K562 (cell line): ENCODE results near the gene NMT2. TPM values are rescaled to one million over a fixed set of nuclear protein-coding genes. Genes with fewer than 3 reads are reported as not detected.

ENCODE experiments used
- ARID1B ChIP-seq: fragments of 450-650 bp; IDR thresholded peaks from 2 replicates; pipeline ENCODE4 v1.6.1; 2016; ENCODE audit warnings: antibody characterized with exemption, mild to moderate bottlenecking, inconsistent platforms
- CSDE1 ChIP-seq, 2 experiments: fragments of 450-650 bp; IDR thresholded peaks; 2 replicates each; pipeline ENCODE4 v1.6.1; 2016; ENCODE audit warnings: mild to moderate bottlenecking in 1 of 2
- EHMT2 ChIP-seq: fragments of 450-650 bp; IDR thresholded peaks from 2 replicates; pipeline ENCODE4 v1.6.1; 2018; ENCODE audit warnings: antibody characterized with exemption
- ELF1 ChIP-seq: fragments of 200-800 bp; sonication (Bioruptor generic); IDR thresholded peaks from 2 replicates; pipeline ENCODE4 v1.6.1; 2016; ENCODE audit warnings: missing genetic modification characterization, missing compliant biosample characterization
- HBP1 ChIP-seq: fragments of 450-650 bp; formaldehyde crosslinking; IDR thresholded peaks from 2 replicates; pipeline ENCODE4 v1.4.0; 2022; ENCODE audit warnings: missing genetic modification characterization
- HCFC1 ChIP-seq: IDR thresholded peaks from 2 replicates; pipeline ENCODE4 v1.6.1; 2012; ENCODE audit warnings: low read depth, low read length, improper control_type of control experiment
- MEIS2 ChIP-seq: fragments of 450-650 bp; IDR thresholded peaks from 2 replicates; pipeline ENCODE4 v1.6.1; 2014; ENCODE audit warnings: mild to moderate bottlenecking; ENCODE audit not compliant: partially characterized antibody
- NKRF ChIP-seq: fragments of 450-650 bp; IDR thresholded peaks from 2 replicates; pipeline ENCODE4 v1.6.1; 2016; ENCODE audit warnings: borderline replicate concordance
- POLR3G ChIP-seq: IDR thresholded peaks from 2 replicates; pipeline ENCODE4 v1.6.1; 2011; ENCODE audit not compliant: insufficient read length, insufficient replicate concordance; ENCODE audit errors: extremely low read depth
- XRCC3 ChIP-seq: fragments of 450-650 bp; IDR thresholded peaks from 2 replicates; pipeline ENCODE4 v1.6.1; 2017; ENCODE audit warnings: mild to moderate bottlenecking, moderate library complexity
- ZC3H11A ChIP-seq: IDR thresholded peaks from 2 replicates; pipeline ENCODE4 v1.6.1; 2012; ENCODE audit warnings: low read depth, low read length, improper control_type of control experiment
- ZNF282 ChIP-seq: sonication (generic); formaldehyde crosslinking; IDR thresholded peaks from 2 replicates; pipeline ENCODE4 v1.8.1; 2023; ENCODE audit warnings: missing genetic modification reagents
- ZNF639 ChIP-seq, 2 experiments: fragments of 200-800 bp in 1 of 2; sonication (Bioruptor generic) in 1 of 2; sonication (generic) in 1 of 2; formaldehyde crosslinking in 1 of 2; IDR thresholded peaks in 1 of 2; conservative IDR thresholded peaks in 1 of 2; 2 replicates each; pipeline versions ENCODE4 v1.5.0 to v1.6.1; 2016 to 2020; ENCODE audit warnings: missing compliant biosample characterization in 1 of 2, missing genetic modification characterization in 1 of 2, missing genetic modification reagents in 1 of 2
- polyA plus RNA-seq, 8 experiments: library from polyadenylated mRNA; depleted of rRNA in 4 of 8; stranded (reverse) in 5 of 8; unstranded in 3 of 8; fragments of >200 nt; fragmentation: Nextera tagmentation in 2 of 8; fragmentation: Illumina TruSeq in 1 of 8; extraction: Ambion mirVana in 2 of 8; extraction: Trizol in 1 of 8; gene quantifications; 2 replicates each; pipeline versions ENCODE4 v1.2.1 to v1.2.3, GENCODE V29; 2011 to 2014; ENCODE audit warnings: inconsistent platforms in 1 of 8, missing spikeins in 1 of 8
- total RNA-seq, 7 experiments: library from RNA; depleted of rRNA in 6 of 7; stranded (reverse); fragments of >200 nt in 6 of 7; fragmentation: Illumina TruSeq in 2 of 7; extraction: Trizol in 2 of 7; gene quantifications; 2 replicates each; pipeline versions ENCODE4 v1.2.1 to v1.2.3, GENCODE V29; 2011 to 2021; ENCODE audit warnings: low replicate concordance in 1 of 7
- TF ChIP-seq, protein P1 (sequence below): fragments of 200-800 bp; sonication (Bioruptor generic); IDR thresholded peaks from 2 replicates; pipeline ENCODE4 v1.6.1; 2017; ENCODE audit warnings: missing genetic modification characterization, missing compliant biosample characterization
- TF ChIP-seq, protein P2 (sequence below): fragments of 250-450 bp; sonication (Bioruptor Pico); IDR thresholded peaks from 2 replicates; pipeline ENCODE4 v1.6.1; 2021; ENCODE audit warnings: mild to moderate bottlenecking
- TF ChIP-seq, protein P3 (sequence below), 2 experiments: IDR thresholded peaks in 1 of 2; conservative IDR thresholded peaks in 1 of 2; 2 replicates each; pipeline ENCODE4 v1.6.1; 2016; ENCODE audit warnings: low read depth in 2 of 2, mild to moderate bottlenecking in 1 of 2, missing compliant biosample characterization in 1 of 2, missing genetic modification characterization in 1 of 2, moderate library complexity in 1 of 2

The NMT2 gene
- total and polyA plus RNA-seq, 9 of the 15 experiments (the other 6 are each of a cell fraction or from before 2014, with no cell fraction given): 5.2 to 15.9 (median 10.8) TPM

DNA sequence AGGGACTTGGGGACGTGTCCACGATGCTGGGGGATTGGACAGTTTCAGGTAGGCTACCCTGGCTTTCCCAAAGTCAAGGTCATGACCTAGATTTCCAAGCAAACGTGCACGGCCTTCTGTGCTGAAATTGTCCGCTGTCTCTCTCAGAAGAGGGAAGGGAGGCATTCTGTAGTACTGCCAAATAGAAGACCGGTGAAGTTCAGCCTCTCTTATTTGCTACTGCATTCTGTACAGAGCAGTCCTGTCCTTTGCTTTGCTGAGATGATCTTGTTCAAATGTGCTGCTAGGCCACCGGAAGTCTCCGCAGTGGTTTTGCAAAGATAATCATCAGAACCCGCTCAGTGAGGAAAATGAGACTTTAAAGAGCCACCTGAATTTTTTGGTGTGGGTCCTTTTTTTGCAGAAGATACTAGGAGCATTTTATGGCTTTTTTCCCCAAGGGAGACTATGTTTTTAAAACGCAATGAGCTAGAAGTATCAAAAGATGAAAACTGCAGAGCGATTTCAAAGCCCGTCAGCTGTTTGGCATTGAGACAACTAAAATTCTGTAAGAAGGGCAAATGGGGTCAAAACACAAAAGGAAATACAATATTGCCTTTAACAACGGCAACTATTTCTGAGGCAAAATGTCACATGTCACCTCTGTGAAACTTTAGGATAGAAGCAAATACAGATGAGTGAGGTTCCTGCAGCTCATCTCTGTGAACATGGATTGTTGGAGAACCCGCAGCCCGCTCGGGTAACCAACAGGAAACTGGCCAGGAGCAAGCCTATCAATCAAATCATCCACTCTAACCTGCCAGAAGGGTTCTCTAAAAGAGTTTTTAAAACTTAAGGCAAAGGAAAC is 1.3 kb upstream of the NMT2 start (continued):
- TF ChIP-seq NKRF (no peak), POLR3G (no peak), MEIS2 (peak; percentile 90), XRCC3 (no peak), ZNF282 (no peak), EHMT2 (no peak), CSDE1 (IDR thresholded peaks at IDR 0.05) (no peak), HBP1 (CRISPR knock-in tag) (no peak), HCFC1 (no peak), ZNF639 (CRISPR knock-in tag; conservative IDR thresholded peaks at IDR 0.05 in 1 of 2, IDR thresholded peaks at IDR 0.05 in 1 of 2) (peak in 1 of 2 experiments; percentile 53; a peak in 2 of 4 replicates), ARID1B (peak; percentile 17; the same call in 1 of the 2 replicates), ELF1 (tag) (peak; percentile 35; the same call in 1 of the 2 replicates), ZC3H11A (no peak)
- TF ChIP-seq, protein P1, sequence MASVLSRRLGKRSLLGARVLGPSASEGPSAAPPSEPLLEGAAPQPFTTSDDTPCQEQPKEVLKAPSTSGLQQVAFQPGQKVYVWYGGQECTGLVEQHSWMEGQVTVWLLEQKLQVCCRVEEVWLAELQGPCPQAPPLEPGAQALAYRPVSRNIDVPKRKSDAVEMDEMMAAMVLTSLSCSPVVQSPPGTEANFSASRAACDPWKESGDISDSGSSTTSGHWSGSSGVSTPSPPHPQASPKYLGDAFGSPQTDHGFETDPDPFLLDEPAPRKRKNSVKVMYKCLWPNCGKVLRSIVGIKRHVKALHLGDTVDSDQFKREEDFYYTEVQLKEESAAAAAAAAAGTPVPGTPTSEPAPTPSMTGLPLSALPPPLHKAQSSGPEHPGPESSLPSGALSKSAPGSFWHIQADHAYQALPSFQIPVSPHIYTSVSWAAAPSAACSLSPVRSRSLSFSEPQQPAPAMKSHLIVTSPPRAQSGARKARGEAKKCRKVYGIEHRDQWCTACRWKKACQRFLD (CRISPR knock-in tag): no peak
- TF ChIP-seq, protein P2, sequence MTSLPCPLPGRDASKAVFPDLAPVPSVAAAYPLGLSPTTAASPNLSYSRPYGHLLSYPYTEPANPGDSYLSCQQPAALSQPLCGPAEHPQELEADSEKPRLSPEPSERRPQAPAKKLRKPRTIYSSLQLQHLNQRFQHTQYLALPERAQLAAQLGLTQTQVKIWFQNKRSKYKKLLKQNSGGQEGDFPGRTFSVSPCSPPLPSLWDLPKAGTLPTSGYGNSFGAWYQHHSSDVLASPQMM (CRISPR knock-in tag): no peak
- TF ChIP-seq, protein P3, sequence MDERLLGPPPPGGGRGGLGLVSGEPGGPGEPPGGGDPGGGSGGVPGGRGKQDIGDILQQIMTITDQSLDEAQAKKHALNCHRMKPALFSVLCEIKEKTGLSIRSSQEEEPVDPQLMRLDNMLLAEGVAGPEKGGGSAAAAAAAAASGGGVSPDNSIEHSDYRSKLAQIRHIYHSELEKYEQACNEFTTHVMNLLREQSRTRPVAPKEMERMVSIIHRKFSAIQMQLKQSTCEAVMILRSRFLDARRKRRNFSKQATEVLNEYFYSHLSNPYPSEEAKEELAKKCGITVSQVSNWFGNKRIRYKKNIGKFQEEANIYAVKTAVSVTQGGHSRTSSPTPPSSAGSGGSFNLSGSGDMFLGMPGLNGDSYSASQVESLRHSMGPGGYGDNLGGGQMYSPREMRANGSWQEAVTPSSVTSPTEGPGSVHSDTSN (CRISPR knock-in tag; IDR thresholded peaks at IDR 0.05; ENCODE audit: low read depth): peak; percentile 37; the same call in 1 of the 2 replicates
- TF ChIP-seq, protein P3 (tag; conservative IDR thresholded peaks at IDR 0.05; ENCODE audit: low read depth): peak; percentile 82
